Measurements from ENCODE around the gene PRIM1.
"Not testable (repeated sequence)": the region's sequence is repeated elsewhere in the genome, so short reads cannot be mapped to it uniquely, and the experiment has no call there.

Gene PRIM1

GRCh38 chr12:56721721-56722120 lies 30.4 kb downstream of the PRIM1 start:
- H3K4me3 ChIP-seq (ENCODE audit: low read depth, low read length), result peak overlapping the region; percentile 100
- DNase-seq (ENCODE audit: low read depth), result no peak

- H3K4me3 ChIP-seq (ENCODE audit: low read depth, low read length), result no peak overlapping the region
- DNase-seq (ENCODE audit: low read depth), result no peak
Measured at GRCh38 chr12:56721216-56721615, 30.9 kb downstream of the PRIM1 start.

GRCh38 chr12:56720731-56721151 lies 31.4 kb downstream of the PRIM1 start:
- H3K4me3 ChIP-seq (ENCODE audit: low read depth, low read length), result no peak overlapping the region
- no peak for DNase-seq (ENCODE audit: low read depth)

- H3K4me3 ChIP-seq (ENCODE audit: low read depth, low read length), result no peak overlapping the region
- no peak for DNase-seq (ENCODE audit: low read depth)
Measured at GRCh38 chr12:56719056-56719455, 33.1 kb downstream of the PRIM1 start.

- DNase-seq (ENCODE audit: low read depth), result no peak
- no peak overlapping the region for H3K4me3 ChIP-seq (ENCODE audit: low read depth, low read length)
Measured at GRCh38 chr12:56718636-56719035, 33.5 kb downstream of the PRIM1 start.

GRCh38 chr12:56718149-56718548 lies 34.0 kb downstream of the PRIM1 start:
- no peak for DNase-seq (ENCODE audit: low read depth)
- H3K4me3 ChIP-seq (ENCODE audit: low read depth, low read length), result no peak overlapping the region

- H3K4me3 ChIP-seq (ENCODE audit: low read depth, low read length), result no peak overlapping the region
- DNase-seq (ENCODE audit: low read depth), result no peak
Measured at GRCh38 chr12:56716933-56717880, 34.9 kb downstream of the PRIM1 start.

GRCh38 chr12:56716458-56716857 lies 35.7 kb downstream of the PRIM1 start:
- DNase-seq (ENCODE audit: low read depth), result no peak
- H3K4me3 ChIP-seq (ENCODE audit: low read depth, low read length), result no peak overlapping the region

- no peak for DNase-seq (ENCODE audit: low read depth)
- no peak overlapping the region for H3K4me3 ChIP-seq (ENCODE audit: low read depth, low read length)
Measured at GRCh38 chr12:56715798-56716197, 36.3 kb downstream of the PRIM1 start.

- DNase-seq (ENCODE audit: low read depth), result no peak
- H3K4me3 ChIP-seq (ENCODE audit: low read depth, low read length), result no peak overlapping the region
Measured at GRCh38 chr12:56714431-56714929, 37.6 kb downstream of the PRIM1 start.

GRCh38 chr12:56713345-56713744 lies 38.8 kb downstream of the PRIM1 start:
- no peak for DNase-seq (ENCODE audit: low read depth)
- no peak overlapping the region for H3K4me3 ChIP-seq (ENCODE audit: low read depth, low read length)

GRCh38 chr12:56709759-56710376 lies 42.3 kb downstream of the PRIM1 start:
- no peak overlapping the region for H3K4me3 ChIP-seq (ENCODE audit: low read depth, low read length)
- no peak for DNase-seq (ENCODE audit: low read depth)

- not testable (repeated sequence) for H3K4me3 ChIP-seq (ENCODE audit: low read depth, low read length); DNase-seq (ENCODE audit: low read depth)
Measured at GRCh38 chr12:56704522-56704921, 47.6 kb downstream of the PRIM1 start.

GRCh38 chr12:56699020-56699661 lies 53.0 kb downstream of the PRIM1 start:
- no peak overlapping the region for H3K4me3 ChIP-seq (ENCODE audit: low read depth, low read length)
- DNase-seq (ENCODE audit: low read depth), result no peak

GRCh38 chr12:56695327-56696101 lies 56.6 kb downstream of the PRIM1 start:
- peak; percentile 14 for DNase-seq (ENCODE audit: low read depth)

GRCh38 chr12:56694161-56694560 lies 58.0 kb downstream of the PRIM1 start:
- H3K4me3 ChIP-seq (ENCODE audit: low read depth, low read length), result no peak overlapping the region
- no peak for DNase-seq (ENCODE audit: low read depth)

More at GRCh38 chr12:56695327-56696101, 56.6 kb downstream of the PRIM1 start:
- no peak overlapping the region for H3K4me3 ChIP-seq (ENCODE audit: low read depth, low read length)

GRCh38 chr12:56688846-56689109 lies 63.3 kb downstream of the PRIM1 start:
- DNase-seq (ENCODE audit: low read depth), result no peak
- H3K4me3 ChIP-seq (ENCODE audit: low read depth, low read length), result peak overlapping the region; percentile 70

- peak; percentile 92 for DNase-seq (ENCODE audit: low read depth)
- H3K4me3 ChIP-seq (ENCODE audit: low read depth, low read length), result peak within 1 kb of the TSS; percentile 88
Measured at GRCh38 chr12:56688129-56688845, 63.8 kb downstream of the PRIM1 start, which contains the start of gene PTGES3. Gene PTGES3 (minus strand): TSS chr12:56688284. CDS start chr12:56687999, 285 bp downstream.

Data from skeletal muscle cell (primary cell).